A549 (cell line): ENCODE data around the gene TSHZ2.

ENCODE experiments used
- CBX8 ChIP-seq: fragments of 200-600 bp; sonication (generic); IDR thresholded peaks from 2 replicates; pipeline ENCODE4 v1.6.1; 2016
- EP300 ChIP-seq, 2 experiments: fragments of >200 bp; sonication (Bioruptor Twin); formaldehyde crosslinking; IDR thresholded peaks; 2 replicates in 1 of 2; 3 replicates in 1 of 2; pipeline ENCODE4 v1.6.1; 2016 to 2017
- FOSB ChIP-seq: fragments of 250-450 bp; sonication (Bioruptor Pico); IDR thresholded peaks from 2 replicates; pipeline ENCODE4 v1.5.0; 2020; ENCODE audit warnings: mild to moderate bottlenecking, moderate library complexity
- FOSL2 ChIP-seq, 2 experiments: fragments of 450-650 bp in 1 of 2; fragments of >200 bp in 1 of 2; sonication (Bioruptor Twin) in 1 of 2; formaldehyde crosslinking; IDR thresholded peaks; 2 replicates each; pipeline versions ENCODE4 v1.5.0 to v1.6.1; 2016 to 2020; ENCODE audit warnings: mild to moderate bottlenecking in 1 of 2, moderate library complexity in 1 of 2
- JUN ChIP-seq, 2 experiments: fragments of >200 bp; sonication (Bioruptor Twin); formaldehyde crosslinking; IDR thresholded peaks; 2 replicates in 1 of 2; 3 replicates in 1 of 2; pipeline ENCODE4 v1.6.1; 2016 to 2017
- KDM1A ChIP-seq: fragments of 200-600 bp; sonication (generic); IDR thresholded peaks from 2 replicates; pipeline ENCODE4 v1.6.1; 2016; ENCODE audit warnings: low read depth, mild to moderate bottlenecking
- MAZ ChIP-seq: fragments of 150-350 bp; IDR thresholded peaks from 2 replicates; pipeline ENCODE4 v1.6.1; 2014; ENCODE audit warnings: antibody characterized with exemption, low read depth, low read length, borderline replicate concordance
- POLR2A ChIP-seq: IDR thresholded peaks from 2 replicates; pipeline ENCODE4 v1.6.1; 2012; ENCODE audit warnings: mild to moderate bottlenecking, low read length
- RAD21 ChIP-seq, 2 experiments: fragments of >200 bp in 1 of 2; sonication (Bioruptor Twin) in 1 of 2; formaldehyde crosslinking in 1 of 2; IDR thresholded peaks in 1 of 2; conservative IDR thresholded peaks in 1 of 2; 2 replicates in 1 of 2; 3 replicates in 1 of 2; pipeline ENCODE4 v1.6.1; 2012 to 2018; ENCODE audit warnings: inconsistent platforms in 1 of 2
- TF ChIP-seq, protein P1 (sequence below): fragments of >200 bp; sonication (Bioruptor Twin); formaldehyde crosslinking; IDR thresholded peaks from 3 replicates; pipeline ENCODE4 v1.6.1; 2016
- TF ChIP-seq, protein P2 (sequence below): fragments of >200 bp; sonication (Bioruptor Twin); formaldehyde crosslinking; IDR thresholded peaks from 3 replicates; pipeline ENCODE4 v1.5.1; 2016
- TF ChIP-seq, protein P3 (sequence below): fragments of 450-650 bp; IDR thresholded peaks from 2 replicates; pipeline ENCODE4 v1.6.1; 2014; ENCODE audit warnings: antibody characterized with exemption
- TF ChIP-seq, protein P4 (sequence below): IDR thresholded peaks from 2 replicates; pipeline ENCODE4 v1.6.1; 2012
- TF ChIP-seq, protein P5 (sequence below): fragments of 200-600 bp; sonication (generic); IDR thresholded peaks from 2 replicates; pipeline ENCODE4 v1.6.1; 2016; ENCODE audit warnings: antibody characterized with exemption, mild to moderate bottlenecking, moderate library complexity

DNA sequence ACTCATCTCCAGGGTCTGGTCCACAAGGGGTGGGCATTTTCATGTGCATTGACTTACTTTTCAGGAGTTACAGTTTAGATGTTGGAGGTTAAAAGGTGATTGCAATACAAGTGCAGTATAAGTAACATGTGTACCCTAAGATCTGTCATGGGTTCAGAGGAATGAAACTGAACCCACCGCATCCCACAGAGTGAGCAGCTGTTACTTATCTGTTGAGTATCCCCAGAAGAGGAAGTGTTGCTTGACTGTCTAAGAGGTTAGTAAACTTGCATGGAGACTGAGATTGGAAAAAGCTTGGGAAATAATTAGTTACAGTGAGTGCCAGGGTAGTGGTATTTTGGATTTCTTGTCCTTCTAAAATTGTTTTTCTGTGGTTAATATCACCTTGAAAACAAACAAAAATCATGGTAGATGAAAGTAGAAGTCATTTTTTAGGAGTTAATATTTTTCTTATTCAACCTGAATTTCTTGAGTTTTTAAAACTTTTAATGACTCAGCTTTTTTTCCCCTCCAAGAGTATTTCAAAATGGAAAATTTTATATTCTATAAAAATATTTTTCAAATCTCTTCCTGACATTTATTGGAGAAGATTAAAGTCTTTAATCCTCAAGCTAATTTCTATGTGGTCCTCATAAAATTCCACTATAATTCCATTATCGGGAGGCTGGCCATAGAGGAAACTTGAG is 315.3 kb downstream of the TSHZ2 start:
- TF ChIP-seq KDM1A (no peak), POLR2A (no peak), FOSL2 (IDR thresholded peaks at IDR 0.05) (no peak), FOSL2 (CRISPR knock-in tag; IDR thresholded peaks at IDR 0.05) (no peak), JUN (IDR thresholded peaks at IDR 0.05) (no peak), CBX8 (no peak), RAD21 (conservative IDR thresholded peaks at IDR 0.05 in 1 of 2, IDR thresholded peaks at IDR 0.05 in 1 of 2) (no peak), FOSB (CRISPR knock-in tag) (no peak), EP300 (IDR thresholded peaks at IDR 0.05) (no peak), MAZ (no peak)
- TF ChIP-seq, protein P1, sequence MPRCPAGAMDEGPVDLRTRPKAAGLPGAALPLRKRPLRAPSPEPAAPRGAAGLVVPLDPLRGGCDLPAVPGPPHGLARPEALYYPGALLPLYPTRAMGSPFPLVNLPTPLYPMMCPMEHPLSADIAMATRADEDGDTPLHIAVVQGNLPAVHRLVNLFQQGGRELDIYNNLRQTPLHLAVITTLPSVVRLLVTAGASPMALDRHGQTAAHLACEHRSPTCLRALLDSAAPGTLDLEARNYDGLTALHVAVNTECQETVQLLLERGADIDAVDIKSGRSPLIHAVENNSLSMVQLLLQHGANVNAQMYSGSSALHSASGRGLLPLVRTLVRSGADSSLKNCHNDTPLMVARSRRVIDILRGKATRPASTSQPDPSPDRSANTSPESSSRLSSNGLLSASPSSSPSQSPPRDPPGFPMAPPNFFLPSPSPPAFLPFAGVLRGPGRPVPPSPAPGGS, result no peak
- TF ChIP-seq, protein P2, sequence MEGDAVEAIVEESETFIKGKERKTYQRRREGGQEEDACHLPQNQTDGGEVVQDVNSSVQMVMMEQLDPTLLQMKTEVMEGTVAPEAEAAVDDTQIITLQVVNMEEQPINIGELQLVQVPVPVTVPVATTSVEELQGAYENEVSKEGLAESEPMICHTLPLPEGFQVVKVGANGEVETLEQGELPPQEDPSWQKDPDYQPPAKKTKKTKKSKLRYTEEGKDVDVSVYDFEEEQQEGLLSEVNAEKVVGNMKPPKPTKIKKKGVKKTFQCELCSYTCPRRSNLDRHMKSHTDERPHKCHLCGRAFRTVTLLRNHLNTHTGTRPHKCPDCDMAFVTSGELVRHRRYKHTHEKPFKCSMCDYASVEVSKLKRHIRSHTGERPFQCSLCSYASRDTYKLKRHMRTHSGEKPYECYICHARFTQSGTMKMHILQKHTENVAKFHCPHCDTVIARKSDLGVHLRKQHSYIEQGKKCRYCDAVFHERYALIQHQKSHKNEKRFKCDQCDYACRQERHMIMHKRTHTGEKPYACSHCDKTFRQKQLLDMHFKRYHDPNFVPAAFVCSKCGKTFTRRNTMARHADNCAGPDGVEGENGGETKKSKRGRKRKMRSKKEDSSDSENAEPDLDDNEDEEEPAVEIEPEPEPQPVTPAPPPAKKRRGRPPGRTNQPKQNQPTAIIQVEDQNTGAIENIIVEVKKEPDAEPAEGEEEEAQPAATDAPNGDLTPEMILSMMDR, result no peak
- TF ChIP-seq, protein P3, sequence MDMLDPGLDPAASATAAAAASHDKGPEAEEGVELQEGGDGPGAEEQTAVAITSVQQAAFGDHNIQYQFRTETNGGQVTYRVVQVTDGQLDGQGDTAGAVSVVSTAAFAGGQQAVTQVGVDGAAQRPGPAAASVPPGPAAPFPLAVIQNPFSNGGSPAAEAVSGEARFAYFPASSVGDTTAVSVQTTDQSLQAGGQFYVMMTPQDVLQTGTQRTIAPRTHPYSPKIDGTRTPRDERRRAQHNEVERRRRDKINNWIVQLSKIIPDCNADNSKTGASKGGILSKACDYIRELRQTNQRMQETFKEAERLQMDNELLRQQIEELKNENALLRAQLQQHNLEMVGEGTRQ, result no peak
- TF ChIP-seq, protein P4, sequence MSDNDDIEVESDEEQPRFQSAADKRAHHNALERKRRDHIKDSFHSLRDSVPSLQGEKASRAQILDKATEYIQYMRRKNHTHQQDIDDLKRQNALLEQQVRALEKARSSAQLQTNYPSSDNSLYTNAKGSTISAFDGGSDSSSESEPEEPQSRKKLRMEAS, result no peak
- TF ChIP-seq, protein P5, sequence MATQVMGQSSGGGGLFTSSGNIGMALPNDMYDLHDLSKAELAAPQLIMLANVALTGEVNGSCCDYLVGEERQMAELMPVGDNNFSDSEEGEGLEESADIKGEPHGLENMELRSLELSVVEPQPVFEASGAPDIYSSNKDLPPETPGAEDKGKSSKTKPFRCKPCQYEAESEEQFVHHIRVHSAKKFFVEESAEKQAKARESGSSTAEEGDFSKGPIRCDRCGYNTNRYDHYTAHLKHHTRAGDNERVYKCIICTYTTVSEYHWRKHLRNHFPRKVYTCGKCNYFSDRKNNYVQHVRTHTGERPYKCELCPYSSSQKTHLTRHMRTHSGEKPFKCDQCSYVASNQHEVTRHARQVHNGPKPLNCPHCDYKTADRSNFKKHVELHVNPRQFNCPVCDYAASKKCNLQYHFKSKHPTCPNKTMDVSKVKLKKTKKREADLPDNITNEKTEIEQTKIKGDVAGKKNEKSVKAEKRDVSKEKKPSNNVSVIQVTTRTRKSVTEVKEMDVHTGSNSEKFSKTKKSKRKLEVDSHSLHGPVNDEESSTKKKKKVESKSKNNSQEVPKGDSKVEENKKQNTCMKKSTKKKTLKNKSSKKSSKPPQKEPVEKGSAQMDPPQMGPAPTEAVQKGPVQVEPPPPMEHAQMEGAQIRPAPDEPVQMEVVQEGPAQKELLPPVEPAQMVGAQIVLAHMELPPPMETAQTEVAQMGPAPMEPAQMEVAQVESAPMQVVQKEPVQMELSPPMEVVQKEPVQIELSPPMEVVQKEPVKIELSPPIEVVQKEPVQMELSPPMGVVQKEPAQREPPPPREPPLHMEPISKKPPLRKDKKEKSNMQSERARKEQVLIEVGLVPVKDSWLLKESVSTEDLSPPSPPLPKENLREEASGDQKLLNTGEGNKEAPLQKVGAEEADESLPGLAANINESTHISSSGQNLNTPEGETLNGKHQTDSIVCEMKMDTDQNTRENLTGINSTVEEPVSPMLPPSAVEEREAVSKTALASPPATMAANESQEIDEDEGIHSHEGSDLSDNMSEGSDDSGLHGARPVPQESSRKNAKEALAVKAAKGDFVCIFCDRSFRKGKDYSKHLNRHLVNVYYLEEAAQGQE, result no peak
